UCSD-AML1 (cell line): Measurements from ENCODE around the gene FAM131C.
A peak's percentile ranks its signal among the peaks of the same experiment; 100 is the strongest.

ENCODE experiments used
- DNase-seq: peaks from one replicate; lab custom pipeline; 2025; ENCODE audit not compliant: unreplicated experiment; lab: John Stamatoyannopoulos, UW

FAM131C gene

DNA sequence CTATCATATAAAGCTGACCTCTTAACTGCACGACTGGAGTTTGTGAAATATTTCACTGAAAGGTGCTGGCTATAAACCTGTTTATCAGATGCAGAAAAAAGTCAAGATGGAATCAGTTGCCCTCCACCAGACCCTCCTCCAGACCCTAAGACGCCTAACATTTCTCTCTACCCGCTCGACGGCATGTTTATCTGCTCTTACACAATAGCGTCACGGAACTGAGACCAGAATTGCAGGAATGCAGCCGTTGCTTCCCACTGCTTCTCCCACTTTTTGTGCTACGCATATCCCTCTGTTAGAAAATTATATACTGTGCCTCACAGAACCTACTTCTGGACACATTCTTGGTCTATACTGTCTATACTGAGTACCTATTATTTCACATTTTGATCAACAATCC lies 28.2 kb upstream of the FAM131C start:
- no peak for DNase-seq

DNA sequence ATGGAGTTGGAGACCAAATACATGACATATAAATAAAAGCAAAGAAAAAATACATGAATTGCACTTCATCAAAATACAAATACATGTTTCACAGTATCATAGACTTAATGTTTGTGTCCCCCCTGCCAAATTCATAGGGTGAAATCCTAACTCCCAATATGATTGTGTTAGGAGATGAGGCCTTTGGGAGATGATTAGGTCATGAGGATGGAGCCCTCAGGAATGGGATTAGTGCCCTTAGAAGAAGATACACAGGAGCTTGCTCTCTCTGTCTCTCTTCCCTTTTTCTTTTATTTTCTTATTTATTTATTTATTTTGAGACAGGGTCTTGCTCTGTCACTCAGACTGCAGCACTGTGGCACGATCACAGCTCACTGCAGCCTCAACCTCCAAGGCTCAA lies 26.0 kb upstream of the FAM131C start:
- no peak for DNase-seq

DNA sequence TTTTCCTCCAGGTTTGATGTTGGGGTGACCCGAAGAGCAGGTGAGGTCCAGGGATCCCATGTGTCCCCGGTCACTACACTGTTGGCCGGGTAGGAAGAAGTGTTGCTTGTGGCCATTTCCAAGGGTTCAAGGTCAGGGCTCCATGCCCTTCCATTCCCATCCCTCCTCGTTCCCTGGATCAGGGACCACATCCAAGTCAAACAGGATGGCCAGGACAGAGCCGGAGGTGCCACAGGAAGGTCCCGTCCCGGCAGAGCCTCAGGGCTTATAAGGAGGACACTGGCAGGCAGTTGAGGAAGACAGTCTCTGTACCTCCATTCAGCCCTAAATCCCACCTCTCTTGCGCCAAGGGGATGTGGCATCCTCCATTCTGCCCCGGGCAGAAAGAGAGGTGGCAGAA lies 22.0 kb upstream of the FAM131C start:
- no peak for DNase-seq

DNA sequence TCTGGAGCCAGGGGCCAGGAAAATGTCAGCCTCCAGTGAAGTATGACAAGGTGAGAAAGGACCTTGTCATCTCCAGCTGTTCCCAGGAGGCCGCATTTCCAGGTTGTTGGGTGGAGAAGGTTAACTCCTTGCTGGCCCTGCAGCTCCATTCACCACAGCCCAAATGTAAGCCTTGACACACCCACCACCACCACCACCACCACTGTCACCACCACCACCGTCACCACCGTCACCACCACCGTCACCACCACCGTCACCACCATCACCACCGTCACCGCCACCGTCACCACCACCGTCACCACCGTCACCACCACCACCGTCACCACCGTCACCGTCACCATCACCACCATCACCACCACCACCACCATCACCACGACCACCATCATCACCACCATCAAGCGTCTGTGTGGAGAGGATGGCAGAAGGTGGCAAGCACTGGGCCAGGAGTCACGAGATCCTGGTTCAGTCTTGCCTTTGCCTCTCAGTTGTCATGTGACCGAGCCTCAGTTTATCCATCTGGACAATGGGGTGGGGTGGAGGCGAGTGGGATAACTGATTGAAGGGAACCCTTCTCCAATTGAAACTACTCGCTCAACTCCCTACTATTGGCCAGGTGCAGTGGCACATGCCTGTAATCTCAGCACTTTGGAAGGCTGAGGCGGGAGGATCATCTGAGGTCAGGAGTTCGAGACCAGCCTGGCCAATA lies 21.2 kb upstream of the FAM131C start:
- no peak for DNase-seq

DNA sequence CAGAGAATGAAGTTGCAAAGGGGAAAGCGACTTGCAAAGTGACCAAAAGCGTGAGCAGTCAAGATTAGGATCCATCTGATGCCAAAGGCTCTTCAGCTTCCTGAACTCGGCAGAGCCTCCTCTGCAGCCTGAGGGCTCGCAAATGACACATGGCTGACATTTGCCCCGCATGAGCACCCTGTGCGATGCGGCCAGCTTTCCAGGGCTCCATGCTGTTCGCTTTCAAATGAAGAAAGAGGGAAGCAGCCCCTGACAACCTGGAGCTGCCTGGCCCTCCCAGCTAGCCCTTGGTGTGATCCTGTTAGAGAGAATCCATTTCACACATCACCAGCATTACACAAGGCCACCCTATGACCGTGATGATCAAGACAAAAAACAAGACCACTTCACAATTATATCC lies 20.2 kb upstream of the FAM131C start:
- no peak for DNase-seq

DNA sequence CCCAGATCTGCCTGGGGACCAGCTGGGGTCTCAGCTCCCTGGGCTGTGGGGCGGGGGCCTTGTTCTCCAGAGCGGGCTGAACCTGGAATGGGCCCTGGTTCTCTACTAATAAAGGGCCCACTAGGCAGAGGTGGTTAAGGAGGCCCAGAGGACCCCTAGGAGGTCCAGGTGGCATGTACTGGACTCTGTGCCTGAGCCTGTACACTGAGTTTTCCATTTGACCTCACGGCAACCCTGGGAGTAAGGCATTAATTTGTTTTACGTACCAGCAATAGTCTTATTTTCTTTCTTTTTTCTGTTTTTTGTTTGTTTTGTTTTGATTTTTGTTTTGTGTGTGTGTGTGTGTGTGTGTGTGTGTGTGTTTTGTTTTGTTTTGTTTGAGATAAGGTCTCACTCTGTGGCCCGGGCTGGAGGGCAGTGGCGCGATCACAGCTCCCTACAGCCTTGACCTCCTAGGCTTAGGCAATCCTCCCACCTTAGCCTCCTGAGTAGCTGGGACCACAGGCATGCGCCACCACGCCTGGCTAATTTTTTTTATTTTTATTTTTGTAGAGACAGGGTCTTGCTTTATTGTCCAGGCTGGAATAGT lies 19.6 kb upstream of the FAM131C start:
- no peak for DNase-seq

DNA sequence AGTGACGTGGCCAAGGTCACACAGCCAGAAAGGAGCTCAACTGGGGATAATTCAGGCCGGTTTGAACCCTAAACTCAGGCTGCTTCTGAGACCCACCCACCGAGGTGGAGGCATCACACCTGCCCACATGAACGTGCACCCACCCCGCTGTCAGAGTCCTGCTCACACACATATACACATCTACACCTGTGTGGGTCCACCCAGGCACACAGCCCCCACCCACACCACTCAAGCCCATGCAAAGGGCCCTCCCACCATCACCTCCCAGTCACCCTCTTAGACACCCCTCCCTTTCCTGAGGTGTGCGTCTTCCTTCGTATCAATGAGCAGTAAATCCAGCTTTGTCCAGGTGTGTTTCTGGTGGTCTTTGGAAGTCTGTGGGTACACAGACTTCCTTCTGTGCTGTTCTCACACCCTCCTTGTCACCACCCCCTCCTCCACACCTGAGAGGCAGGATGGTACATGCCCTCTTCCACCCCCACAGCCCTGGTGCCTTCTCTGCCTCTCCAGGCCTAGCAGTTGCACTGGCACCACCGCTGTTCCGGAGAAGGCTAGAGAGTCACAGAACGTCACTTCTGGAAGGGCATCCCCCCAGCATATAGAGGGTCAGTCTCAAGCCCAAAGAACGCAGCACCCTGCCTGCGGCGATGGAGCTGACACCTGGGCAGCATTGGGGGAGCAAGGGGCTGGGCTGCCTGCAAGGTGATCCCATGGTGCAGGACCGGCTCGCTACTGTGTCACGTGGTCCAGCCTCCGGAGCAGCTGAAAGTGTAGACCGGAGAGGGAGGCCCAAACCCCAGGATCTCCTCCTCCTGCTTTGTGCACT lies 18.9 kb upstream of the FAM131C start:
- no peak for DNase-seq

DNA sequence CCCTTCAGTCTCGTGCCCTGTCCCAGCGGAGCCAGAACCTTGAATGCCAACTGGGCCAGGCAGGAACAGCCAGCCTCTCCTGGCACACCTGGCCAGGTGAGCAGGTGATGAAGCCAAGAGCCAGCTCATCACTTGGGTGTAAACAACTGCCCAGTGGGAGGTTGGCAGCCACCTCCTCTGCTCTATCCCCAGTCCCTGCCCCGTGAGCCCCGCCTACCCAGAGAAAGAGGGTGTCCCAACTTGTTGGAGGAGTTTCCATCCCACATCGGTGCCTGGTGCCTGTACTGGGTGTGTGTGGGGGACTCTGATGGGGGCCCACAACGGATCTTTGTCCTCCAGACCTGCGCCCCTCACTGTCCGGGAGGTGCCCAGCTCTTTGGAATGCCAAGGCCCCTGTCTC lies 17.8 kb upstream of the FAM131C start:
- no peak for DNase-seq

DNA sequence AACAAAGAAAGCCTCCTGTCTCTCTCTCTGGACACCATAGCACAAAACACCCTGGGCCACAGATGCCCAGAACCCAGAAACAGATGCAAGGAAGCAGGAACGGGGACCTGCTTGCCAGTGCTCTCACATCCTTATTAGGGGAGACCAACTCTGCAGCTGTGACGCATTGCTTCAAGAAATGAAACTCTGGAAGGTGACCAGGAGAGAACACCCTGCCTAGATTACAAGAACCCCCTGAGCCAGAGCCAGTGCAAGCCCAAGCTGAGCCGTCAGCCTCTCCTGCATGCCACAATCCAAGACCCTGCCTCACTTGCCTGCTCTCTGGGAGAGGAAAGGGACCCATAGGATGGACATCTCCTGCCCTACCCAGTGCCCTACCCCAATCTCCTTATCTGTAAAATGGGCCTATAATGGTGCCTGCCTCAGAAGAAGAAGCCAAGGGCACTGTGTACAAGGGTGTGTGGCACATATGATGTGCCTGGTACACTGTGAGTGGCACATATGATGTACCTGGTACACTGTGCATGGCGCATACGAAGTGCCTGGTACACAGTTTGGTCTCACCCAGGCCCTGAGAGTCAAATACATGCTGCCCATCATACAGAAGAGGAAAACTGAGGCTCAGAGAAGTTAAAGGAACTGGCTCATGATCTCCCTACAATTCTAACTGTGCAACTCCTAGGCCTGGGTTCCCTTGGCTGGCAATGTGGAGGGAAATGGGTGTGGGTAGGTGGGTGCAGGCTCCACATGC lies 16.8 kb upstream of the FAM131C start:
- DNase-seq = no peak

DNA sequence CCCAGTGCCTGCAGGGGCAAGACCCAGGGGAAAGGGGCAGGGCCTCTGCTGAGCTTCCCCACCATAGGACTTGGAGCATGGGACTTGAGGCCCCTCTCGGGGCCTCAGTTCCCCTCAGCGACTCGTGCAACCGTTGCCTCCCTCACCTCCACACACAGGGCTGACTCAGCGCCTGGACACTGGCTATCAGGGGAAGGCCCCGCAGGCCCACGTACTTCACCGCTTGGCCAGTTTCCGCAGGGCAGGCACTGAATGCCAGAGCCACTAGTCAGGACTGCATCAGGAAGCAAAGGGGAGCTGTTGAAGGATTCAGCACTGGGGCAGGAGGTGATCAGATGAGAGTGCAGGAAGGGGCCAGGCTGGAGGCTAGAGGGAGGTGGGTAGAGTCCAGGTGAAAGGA lies 15.5 kb upstream of the FAM131C start:
- no peak for DNase-seq

DNA sequence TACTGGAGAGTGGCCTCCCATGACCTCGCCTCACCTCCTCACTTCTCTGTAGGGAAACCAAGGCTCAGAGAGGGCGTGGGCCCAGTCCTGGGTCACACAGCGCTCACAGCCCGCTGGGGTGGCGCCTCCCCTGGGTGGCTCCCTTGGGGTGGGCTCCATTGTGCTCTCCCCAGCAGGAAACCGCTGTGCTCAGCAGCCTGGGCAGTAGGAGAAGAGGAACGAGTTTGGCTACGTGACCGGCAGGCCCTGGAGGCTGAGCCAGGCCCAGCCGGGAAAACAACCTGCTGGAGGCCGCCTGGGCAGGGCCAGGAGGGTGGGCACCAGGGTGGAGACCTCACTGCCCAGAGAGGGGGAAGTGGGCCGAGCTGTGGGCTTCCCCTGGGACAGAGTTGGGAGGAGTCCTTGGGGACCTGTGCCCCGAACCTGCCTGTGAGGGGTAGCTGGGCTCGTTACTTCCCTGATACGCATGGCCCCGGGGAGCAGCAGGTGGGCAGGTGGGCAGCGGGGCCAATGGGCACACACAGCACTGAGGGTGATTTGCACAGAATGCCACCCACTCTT lies 15.0 kb upstream of the FAM131C start:
- DNase-seq = no peak

DNA sequence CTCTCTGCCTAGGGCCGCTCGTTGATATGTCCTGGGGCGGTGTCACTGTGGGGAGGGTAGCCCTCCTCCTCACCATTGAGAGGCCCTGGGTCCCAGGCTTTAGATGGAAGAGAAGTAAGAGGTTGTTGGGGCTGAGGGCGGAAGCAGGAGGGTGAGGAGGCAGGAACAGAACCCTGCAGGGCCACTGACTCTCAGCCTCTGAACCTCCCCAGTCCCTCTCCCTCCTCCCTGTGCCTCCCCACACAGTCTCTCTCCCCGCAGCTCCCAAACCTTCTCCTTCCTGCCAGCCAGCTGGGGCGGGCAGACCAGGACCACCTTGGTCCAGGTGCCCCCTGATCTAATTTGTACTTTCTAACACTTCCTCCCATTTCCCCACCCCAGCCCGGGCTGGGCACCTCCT lies 14.3 kb upstream of the FAM131C start:
- no peak for DNase-seq

DNA sequence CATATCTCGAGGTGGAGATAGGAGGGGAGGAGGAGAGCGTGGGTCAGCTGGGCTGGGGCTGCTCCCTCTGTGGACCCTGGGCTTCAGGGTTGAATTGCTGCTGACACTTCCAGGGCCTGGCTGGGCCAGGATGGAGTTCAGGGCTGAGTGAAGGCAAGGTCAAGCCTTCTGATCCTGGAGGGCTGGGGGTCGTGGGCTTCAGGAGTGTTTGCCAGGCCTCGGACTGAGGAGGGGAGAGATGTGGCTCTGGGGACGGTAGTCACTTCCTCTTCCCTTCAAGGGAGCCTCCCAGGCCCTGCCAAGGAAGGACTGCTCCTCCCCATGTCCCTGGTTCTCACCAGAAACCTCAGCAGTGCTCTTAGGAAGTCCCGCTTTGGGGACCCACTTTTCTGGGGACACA lies 12.1 kb upstream of the FAM131C start:
- DNase-seq = no peak

DNA sequence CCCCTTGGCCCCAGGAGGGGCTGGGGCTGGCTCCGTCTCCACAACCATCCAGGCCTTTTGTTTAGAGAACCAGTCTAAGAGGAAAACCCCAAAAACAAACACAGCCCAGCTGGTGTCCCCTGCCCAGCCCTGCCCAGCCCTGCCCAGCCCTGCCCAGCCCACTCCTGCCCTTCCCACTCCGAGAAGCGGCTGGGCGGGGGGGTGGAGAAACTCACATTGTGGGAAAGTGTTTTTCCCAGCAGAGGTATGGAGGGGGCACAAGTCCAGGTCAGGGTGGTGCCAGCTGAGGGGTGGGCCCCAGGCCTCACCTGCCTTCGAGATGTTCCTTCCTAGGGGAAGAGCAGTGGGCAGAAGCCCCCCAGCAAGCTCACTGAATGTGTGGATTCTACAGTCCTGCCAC lies 10.0 kb upstream of the FAM131C start:
- no peak for DNase-seq

DNA sequence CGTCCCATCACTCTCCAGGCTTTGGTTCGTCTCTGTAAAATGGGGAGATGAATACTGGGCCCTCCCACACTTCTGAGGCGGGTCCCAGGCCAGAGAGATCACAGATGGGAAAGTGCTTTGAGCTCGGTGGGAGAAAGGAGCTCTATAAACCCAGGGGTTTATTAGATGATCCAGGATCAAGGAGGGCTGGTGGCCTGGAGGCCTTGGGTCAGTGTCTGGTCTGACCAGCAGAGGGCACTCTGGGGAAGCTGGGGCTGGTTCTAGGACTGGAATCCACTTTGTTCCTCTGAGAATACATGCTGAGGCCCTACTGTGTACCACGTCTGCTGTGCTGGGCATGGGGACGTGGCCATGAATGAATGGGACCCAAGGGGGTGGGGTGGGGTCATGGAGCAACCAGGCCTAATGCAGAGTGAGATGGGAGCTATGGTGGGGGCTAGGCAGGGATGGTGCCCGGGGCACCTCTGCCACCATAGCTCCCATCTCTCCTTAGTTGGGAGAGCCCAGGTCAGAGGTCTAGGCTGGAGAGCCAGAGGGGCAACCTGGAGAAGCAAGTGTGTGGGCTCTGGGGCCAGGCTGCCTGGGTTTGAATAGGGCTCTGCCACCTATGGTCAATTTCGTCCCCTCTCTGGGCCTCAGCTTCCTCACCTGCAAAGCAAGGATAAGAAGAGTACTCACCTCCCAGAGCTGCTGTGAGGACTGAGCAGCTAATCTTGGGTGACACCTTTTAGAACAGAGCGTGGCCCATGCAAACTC lies 9.0 kb upstream of the FAM131C start:
- DNase-seq = peak; percentile 65

DNA sequence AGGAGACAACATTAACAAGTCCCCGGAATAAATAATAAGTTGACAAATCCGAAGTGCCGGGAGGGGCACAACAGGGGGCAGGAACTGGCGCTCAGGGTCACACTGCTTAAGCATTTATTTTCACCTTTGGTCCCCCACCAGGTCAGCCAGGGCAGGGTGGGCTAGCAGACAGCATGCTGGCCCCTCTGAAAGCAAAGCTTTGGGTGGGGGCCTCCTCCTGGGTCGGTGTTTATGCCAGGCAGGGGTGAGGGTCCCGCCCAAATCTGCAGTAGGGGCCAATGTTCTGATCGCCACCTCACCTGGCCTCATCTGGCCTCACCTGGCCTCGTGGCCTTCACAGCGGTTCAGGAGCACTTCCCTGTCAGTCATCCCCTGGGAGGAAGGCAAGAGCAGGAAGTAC lies 8.2 kb upstream of the FAM131C start:
- DNase-seq = no peak

DNA sequence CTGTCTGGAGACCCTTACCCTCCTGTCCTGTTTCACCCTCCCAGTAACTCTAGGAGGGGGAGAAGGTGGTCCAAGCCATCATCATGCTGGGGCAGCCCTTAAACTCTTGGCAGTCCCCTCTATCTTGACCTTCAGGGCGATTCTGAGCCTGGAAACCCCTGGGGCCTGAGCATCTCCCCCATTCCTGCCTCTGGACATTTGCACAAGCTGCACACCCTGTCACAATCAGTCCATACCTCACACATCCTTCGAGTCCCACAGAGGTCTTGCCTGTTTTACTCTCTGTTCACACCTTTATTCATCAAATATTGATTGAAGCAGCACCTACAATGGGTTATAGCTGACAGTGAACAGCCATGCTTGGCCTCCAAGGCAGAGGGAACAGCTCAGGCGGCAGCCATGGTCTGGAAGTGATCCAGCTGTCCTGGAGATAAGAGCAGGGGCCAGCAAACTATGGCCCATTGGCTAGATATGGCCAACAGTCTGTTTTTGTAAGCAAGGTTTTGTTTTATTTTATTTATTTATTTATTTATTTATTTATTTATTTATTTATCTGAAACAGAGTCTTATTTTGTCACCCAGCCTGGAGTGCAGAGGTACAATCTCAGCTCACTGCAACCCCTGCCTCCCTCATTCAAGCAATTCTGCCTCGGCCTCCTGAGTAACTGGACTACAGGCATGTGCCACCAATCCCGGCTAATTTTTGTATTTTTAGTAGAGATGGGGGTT lies 7.1 kb upstream of the FAM131C start:
- no peak for DNase-seq

DNA sequence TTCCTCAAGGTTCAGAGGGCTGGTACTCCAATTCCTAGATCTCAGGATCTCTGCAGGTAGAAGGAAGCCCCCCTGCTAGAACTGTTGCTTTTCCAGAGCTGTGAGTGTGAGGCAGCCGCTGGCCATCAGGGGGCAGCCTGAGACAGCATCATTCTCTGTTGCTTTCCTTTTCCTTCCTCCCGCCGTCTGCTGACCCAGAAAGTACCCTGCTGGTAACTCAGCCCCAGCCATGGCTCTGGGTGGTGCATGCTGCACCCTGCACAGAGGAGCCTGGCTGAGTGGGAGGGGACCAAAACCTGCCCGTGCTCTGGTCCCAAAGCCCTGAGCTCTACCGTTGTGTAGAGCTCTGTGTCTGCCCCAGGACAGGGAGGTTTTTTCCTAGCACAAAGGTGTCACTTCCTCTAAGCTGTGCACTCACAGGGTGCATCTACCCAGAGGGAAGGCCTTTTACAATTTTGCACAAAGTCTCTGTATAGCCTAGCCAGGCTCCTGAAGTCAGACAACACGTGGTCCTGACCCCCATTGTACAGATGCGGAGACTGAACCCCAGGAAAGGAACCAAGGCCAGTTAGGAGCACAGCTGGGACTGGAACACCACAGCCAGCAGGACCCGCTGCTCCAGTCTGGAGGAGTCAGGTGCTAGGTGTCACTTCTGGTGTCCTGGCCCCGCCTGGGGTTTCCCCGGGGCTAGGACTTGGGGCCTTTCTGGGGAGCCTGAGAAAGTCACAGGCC lies 5.6 kb upstream of the FAM131C start:
- DNase-seq = peak; percentile 71
